Measurements from ENCODE around the gene PIRT. TPM values are rescaled to one million over a fixed set of nuclear protein-coding genes. Genes with fewer than 3 reads are reported as not detected.

PIRT gene
- total RNA-seq, 1 donor from 2014 or later = not detected

- FAIRE-seq (no peak), DNase-seq (ENCODE audit: low read depth) (peak; percentile 12)
- no peak overlapping the region for H3K4me3 ChIP-seq (ENCODE audit: low read depth, low read length)
- H3K36me3 ChIP-seq (ENCODE audit: control insufficient read depth, insufficient read depth, low read length) = no peaks in the 10 kb centered on the region
- H3K27me3 ChIP-seq (ENCODE audit: control insufficient read depth, insufficient read depth, low read length) = no peaks in the 10 kb centered on the region
- no peak for TF ChIP-seq CTCF (IDR thresholded peaks at IDR 0.05; ENCODE audit: insufficient read depth, low read length, severe bottlenecking)
Measured at GRCh38 chr17:10792151-10792550, 45.7 kb downstream of the PIRT start.

GRCh38 chr17:10790491-10791401 lies 47.1 kb downstream of the PIRT start:
- no peaks in the 10 kb centered on the region for H3K27me3 ChIP-seq (ENCODE audit: control insufficient read depth, insufficient read depth, low read length)
- peak; percentile 46 for DNase-seq (ENCODE audit: low read depth)
- no peaks in the 10 kb centered on the region for H3K36me3 ChIP-seq (ENCODE audit: control insufficient read depth, insufficient read depth, low read length)
- no peak for TF ChIP-seq CTCF (IDR thresholded peaks at IDR 0.05; ENCODE audit: insufficient read depth, low read length, severe bottlenecking)
- no peak overlapping the region for H3K4me3 ChIP-seq (ENCODE audit: low read depth, low read length)
- no peak for FAIRE-seq

- FAIRE-seq = no peak
- DNase-seq (ENCODE audit: low read depth) = no peak
Measured at GRCh38 chr17:10789694-10790271, 48.1 kb downstream of the PIRT start.

GRCh38 chr17:10787306-10788045 lies 50.4 kb downstream of the PIRT start:
- H3K36me3 ChIP-seq (ENCODE audit: control insufficient read depth, insufficient read depth, low read length) = no peaks in the 10 kb centered on the region
- no peak overlapping the region for H3K4me3 ChIP-seq (ENCODE audit: low read depth, low read length)
- FAIRE-seq = no peak
- TF ChIP-seq CTCF (IDR thresholded peaks at IDR 0.05; ENCODE audit: insufficient read depth, low read length, severe bottlenecking) = no peak
- DNase-seq (ENCODE audit: low read depth) = no peak
- no peaks in the 10 kb centered on the region for H3K27me3 ChIP-seq (ENCODE audit: control insufficient read depth, insufficient read depth, low read length)

More at GRCh38 chr17:10789694-10790271, 48.1 kb downstream of the PIRT start:
- TF ChIP-seq CTCF (IDR thresholded peaks at IDR 0.05; ENCODE audit: insufficient read depth, low read length, severe bottlenecking) = no peak
- Histone ChIP-seq H3K27me3 (ENCODE audit: control insufficient read depth, insufficient read depth, low read length) (no peaks in the 10 kb centered on the region), H3K36me3 (ENCODE audit: control insufficient read depth, insufficient read depth, low read length) (no peaks in the 10 kb centered on the region), H3K4me3 (ENCODE audit: low read depth, low read length) (no peak overlapping the region)

- no peak overlapping the region for H3K4me3 ChIP-seq (ENCODE audit: low read depth, low read length)
- DNase-seq (ENCODE audit: low read depth) = no peak
- no peaks in the 10 kb centered on the region for H3K27me3 ChIP-seq (ENCODE audit: control insufficient read depth, insufficient read depth, low read length)
- FAIRE-seq = no peak
- no peaks in the 10 kb centered on the region for H3K36me3 ChIP-seq (ENCODE audit: control insufficient read depth, insufficient read depth, low read length)
- TF ChIP-seq CTCF (IDR thresholded peaks at IDR 0.05; ENCODE audit: insufficient read depth, low read length, severe bottlenecking) = no peak
Measured at GRCh38 chr17:10785295-10785694, 52.6 kb downstream of the PIRT start.

Data from bronchial epithelial cell (primary cell).